GM19468 (cell line): ENCODE measurements around the gene MYLK4.

ENCODE experiments used
- ATAC-seq: cut with Tn5 transposase; IDR thresholded peaks from one replicate; pipeline ENCODE4 v1.9.1; 2021; ENCODE audit warnings: mild to moderate bottlenecking, moderate library complexity, moderate number of reproducible peaks; ENCODE audit not compliant: unreplicated experiment; ENCODE audit errors: extremely low read depth

MYLK4 gene

DNA sequence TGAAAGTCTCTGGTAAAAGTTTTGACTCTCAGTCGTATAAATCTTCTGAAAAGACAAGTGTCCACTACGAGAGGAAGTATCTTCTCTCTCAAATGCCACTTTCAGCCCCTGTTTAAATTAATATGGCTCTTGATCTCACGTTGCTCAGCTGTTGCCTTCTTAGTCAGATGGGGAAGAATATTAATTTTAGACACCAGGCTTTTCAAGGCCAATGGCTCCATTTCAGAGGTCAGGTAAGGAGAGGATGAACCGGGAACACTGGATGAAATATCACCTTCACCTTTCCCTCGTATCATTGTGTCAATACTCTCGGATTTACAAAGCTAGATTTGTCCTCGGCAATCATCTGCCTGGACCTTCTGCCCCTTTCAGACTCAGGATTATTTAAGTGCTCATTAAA is at the start of gene MYLK4:
MYLK4 (minus strand) TSS at position 91 of the 400 bp plus-strand sequence. CDS start 1,628 bp downstream, outside the sequence.
- no peak for ATAC-seq

DNA sequence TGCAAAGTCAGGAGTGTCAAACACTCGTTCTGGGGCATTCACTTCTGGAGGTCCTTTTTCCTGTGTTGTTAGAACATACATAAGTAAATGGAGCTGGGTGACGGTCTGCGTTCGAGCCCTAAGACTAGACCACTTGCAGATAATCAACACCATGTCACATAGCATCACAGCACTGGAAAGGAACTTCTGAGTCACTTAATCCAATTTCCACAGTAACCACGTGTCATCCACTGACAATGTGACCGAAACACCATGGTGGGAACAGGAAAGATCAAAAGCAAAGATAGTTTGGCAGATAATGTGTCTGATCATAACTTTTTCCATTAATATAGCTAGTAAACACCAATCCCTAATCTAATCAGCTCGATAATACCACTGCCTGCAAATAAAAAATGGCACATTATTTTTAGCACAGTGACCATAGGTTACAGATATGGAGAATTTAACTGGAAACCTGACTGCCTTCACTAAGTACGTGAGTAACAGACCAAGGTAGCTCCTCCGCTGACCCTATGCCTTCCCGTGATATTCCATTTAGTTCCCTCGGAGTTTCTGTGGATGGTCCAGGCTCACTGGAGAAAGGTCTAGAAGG is 49.3 kb upstream of the MYLK4 start:
- no peak for ATAC-seq

DNA sequence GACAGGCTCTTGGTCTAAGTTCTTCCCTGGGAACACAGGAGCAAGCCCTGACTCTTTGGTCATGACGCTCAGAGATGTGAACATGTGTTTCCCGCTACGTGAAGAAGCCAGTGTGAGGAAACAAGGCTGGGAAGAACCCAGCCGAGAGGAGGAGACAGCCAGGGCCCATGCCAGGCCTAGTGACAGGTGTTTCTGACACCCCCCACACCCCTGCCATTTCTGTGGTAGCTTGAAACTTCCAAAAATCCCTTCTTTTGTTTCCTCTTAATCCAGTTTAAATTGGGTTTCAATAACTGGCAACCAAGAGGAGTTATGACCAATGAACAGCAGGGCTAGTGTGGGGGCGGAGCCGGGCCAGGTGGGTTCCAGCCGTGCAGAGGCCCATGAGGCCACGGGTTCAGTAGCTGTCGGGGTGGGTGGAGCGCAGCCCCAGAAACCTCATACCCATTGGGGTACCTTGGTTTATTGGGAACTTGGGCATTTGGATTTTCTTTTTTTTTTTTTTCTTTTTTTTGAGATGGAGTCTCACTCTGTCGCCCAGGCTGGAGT is 47.9 kb upstream of the MYLK4 start:
- ATAC-seq = no peak

DNA sequence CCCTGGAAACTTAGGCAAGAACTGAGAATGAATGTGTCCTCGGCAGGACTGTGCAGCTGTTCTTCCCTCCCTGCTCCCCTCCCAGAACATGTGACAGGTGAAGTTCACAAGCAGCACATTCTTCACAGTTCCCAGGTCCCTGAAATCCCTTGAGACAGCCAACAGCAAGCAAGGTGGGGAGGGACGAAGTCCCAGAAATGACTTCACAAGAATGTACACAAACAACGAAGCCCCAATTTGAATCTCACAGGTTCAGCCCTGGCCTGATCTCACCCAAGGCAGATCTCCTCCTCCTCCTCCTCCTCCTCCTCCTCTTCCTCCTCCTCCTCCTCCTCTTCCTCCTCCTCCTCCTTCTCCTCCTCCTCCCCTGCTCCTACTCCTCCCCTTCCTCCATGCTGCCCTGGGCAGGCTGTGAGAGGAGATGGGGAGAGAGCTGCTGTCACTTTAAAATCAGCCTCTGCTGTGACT is 46.9 kb upstream of the MYLK4 start:
- no peak for ATAC-seq

DNA sequence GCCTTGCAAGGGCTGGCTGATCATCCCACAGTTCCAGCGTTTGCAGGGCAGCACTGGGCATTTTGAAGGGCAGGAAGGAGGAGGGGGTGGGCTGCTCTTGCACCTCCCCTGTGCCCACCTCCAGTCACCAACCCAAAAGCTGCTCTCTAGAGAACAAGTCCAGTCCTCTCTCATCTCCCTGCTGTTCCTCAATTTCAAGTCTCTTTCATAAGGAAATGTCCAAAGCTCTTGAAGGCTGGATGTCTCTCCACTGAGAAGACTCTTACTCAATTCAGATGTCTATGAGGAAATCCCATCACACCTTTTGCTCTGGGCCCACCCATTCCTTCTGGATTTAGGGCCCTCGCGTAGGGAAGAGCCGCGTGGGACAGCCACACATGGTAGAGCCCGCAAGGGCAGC is 46.1 kb upstream of the MYLK4 start:
- ATAC-seq = no peak

DNA sequence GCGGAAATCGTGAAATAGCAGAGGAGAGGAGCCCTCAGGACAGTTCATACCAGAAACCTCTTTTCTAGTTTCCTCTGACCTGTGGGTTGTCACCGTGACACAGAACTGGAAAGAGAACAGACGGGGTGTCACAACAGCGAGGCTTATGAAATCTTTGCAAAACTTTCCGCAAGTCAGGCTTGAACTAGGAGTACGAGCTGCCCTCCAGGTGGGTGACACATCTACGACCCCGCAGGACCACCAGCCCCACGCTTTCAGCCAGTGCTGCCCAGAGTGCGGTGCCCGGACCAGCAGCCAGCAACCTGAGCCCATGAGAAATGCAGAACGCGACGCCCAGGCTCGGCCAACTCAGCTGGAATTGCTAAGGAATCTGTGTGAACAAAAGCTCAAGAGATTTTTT is 45.2 kb upstream of the MYLK4 start:
- no peak for ATAC-seq

DNA sequence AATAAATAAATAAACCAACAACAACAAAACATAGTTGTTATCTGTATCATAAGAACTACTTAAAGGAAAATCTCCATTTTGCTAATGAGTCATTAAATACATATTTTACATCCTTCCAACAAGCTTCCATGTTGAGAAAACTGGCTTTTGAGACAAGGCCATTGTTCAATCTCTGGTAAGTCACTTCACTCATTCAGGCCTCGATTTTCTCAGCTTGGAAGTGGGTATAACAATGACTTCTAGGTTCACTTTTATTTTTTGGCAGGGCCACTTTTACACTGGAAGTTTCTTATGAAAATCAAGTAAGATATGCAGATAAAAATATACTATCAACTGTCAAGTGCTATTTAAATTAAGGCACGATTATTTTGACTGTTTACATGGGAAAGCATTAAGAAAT is 44.4 kb upstream of the MYLK4 start:
- no peak for ATAC-seq

DNA sequence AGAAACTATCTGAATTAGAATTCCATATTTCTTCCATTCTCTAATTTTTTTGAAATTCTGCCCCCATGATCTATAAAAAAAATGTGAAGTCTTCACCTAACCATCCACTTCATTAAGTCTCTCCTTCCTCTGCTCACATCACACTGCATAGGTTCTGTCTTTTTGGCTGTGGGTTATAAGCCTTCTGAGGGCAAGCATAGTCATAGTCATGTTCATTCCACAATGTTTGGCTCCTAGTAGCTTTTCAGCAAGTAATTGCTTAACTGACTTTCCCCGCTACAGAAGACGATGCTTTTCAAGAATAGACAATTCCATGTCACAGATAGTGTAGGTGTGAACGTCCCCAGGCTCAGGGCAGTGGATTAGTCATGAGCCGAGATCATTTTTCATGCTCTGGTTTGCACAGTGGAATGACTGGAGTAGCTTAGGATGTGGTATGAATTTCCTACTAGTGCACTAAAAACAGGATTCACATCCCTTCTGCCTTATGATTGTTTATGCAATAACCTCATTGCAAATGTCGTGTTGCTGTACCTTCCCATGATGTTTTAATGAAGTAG is 43.5 kb upstream of the MYLK4 start:
- ATAC-seq = no peak

DNA sequence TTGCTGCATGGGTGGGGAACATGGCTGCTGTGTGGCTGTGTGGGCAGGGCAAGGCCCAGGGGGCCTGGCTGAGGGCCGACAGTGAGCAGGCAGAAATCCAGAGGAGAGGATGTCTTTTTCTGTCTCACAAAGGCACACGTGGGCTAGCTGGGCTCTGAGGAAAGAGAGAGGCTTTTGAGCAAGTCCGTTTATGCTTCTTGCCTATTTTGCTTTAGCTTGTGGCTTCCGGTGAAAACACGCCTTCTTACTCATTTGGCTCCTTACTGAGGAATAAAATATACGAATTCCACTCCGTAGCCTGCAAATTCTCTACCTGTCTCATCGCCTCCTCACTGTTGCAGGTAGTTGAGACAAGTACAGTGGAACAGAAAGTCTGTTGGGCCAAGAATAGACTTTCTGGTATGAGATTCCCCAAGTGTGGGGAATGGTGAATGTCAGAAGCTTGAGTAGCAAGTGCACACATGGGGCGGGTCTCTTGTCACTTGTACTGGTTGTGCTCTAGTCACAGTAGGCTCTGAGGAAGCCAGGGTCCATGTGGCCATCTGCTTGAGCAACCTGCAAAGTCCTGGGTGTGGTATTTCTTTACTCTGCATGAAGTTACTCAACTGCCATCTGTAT is 42.9 kb upstream of the MYLK4 start:
- no peak for ATAC-seq

DNA sequence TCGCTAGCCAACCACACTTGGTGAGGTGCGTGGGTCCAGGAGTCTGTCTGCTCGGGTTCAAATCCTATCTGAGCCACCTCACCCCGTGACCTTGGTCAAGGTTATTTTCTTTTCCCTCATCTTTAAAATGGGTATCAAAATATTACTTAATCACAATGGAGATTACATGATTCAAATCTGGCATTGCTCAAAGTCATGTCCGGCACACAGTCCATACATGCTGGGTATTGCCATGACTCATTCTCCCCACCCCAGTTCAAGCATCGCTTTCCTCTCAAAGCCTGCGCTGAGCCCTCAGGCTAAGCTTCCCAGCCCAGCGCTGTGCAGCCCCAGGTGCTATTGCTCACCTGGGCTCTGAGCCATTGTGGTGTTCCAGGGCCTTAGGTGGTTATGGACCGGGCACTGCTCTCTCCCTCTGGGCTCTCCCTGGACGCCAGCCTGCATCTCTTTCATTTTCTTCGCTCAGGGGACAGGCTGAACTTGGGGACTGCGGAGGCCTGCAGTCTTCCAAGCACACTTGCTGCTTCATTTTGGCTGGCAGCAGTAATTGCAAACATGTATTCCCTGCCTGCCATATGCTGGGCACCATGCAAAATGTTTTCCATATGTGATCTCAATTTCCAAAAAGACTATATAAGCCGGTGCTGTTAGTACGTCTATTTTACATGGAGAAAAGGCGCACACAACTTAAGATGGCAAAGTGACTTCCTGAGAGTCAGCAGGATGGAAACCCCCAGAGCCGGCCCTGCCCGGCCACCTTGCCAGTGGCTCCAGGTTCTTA is 41.8 kb upstream of the MYLK4 start:
- ATAC-seq = no peak

DNA sequence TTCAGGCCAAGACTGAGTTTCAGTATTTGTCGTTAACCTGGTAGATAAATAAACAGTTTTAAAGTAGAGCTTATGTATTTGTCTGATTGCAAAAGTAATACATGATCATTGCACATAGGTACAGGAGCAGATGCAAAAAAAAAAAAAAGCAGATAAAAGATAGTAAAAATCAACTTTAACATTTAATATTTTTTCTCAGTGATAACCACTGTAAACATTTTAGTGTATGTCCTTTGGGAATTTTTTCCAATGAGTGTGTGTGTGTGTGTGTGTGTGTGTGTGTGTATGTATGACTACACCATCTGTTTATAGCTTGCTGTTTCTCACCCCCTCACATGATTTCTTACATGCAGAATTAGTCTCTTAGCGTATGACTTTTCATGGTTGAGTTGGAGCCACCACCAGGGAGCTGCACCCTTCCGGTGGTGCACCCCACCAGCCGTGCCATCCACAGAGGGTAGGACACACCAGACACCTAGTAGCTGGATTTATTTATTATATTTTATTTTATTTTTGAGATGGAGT is 40.8 kb upstream of the MYLK4 start:
- ATAC-seq = no peak

DNA sequence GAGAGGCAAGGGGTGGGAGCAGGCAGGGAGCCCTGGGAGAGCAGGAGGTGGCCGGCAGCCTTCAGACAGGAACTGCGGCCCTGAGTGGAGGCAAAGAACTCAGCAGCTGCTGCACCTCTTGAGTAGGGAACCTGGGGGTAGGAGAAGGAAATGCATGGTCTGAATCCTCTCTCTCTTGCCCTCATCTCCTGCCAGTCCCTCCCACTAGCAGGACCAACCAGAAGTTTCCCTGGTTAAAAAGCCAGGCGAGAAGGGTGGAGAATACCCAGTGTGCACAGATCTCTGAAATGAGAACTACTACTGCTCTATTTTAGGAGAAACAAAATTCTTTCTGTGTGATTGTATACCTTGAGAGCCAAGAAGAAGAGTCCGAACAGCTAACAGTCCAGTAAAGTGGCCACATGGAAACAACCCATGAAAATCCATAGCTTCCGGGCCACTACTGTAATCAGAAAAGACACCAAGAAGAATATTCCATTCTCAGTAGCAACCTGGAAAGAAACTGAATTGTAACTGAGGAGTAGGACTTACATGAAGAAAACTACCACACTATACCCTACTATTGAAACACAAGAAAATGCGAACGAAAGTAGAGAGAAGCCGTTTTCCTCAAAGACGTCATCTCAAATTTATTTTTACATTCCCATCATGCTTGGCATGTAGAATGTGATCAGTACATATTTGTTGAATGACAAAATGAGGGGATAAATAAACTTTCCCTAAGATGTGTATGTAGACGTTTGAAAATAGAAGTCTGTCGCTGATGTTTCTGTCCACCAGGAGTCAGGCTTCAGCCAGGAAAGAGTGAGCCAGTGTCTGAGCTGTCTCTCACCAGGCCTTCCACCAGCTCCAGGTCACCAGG is 40.1 kb upstream of the MYLK4 start:
- ATAC-seq = no peak

DNA sequence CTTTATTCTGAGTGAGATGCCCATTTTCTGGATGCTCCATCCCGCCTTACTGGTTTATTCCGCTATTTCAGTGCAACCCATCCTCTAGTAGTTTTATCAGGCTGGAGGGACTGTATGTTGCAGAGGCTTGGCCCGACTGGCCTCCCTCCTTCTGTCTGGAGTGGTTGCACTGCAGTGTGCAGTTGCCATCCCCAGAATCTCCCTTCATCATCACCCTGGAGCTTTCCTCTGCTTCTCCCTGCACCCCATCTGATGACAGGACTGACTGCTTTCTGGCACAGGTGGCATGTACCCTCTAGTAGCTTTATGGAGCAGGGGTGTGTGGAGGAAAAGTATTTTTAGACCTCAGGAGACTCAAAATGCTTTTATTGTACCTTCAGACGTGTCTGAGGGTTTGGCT is 35.5 kb upstream of the MYLK4 start:
- ATAC-seq = no peak

DNA sequence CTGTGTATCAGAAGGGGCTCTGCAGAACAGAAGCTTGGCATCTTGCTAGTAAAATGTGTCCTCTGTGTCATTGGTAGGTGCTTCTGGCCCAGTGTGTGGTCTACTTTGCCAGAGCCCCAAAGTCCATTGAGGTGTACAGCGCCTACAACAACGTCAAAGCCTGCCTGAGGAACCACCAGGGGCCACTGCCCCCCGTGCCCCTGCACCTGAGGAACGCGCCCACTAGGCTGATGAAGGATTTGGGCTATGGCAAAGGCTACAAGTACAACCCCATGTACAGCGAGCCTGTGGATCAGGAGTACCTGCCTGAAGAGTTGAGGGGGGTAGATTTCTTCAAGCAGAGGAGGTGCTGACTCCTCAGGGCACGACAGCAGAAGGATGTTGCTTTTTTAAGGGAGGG is 34.2 kb upstream of the MYLK4 start:
- ATAC-seq = no peak

DNA sequence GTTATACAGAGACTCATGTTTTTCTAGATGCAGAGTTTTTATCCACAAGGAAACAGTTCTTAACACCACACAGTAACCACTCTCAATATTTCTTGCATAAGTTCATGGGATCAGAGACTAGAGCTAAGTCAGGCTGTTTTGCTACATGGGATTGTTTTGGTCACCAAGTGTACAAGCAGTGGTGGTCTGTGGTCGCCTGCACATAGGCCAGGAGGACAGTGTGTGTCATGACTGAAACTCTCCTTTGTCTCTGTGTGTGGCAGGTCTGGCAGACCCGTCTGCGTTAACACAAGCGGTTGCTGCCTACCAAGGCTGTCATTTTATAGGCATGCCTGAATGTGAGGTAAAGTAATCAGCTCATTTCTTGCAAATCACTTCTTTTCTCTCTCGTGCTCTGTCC is 33.3 kb upstream of the MYLK4 start:
- no peak for ATAC-seq

DNA sequence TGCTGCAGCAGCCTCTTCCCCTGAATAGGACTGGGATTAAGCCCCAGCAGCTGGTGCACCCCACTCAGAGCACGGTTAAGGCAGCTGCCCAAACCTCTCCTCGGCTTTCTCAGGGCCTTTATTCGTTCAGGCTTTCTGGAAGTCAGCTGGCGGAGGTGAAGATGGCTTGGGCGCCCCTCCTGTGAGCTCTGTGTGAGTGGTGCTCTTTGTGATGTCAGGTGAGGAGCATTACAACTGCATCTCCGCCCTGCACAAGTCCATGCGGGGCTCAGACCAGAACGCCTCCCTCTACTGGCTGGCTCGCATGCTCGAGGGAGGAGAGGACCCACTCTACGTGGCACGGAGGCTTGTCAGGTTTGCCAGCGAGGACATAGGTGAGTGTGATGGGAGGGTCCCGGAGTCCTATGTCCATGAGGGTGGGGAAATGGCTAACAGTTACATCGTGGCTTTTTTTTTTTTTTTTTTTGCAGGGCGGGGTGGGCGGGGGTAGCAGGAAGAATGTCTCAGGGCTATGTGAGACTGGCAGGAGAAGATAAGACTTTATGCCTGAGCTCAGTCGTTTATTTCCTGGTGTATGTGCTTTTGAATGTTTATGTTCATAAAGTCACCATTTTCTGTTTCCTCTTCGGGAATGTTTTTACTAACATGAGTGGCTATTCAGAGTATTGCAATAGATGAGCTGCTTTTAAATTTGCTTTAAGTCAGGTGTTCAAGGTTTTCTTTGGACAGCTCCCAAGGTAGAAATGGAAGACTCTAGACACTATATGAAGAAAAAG is 32.7 kb upstream of the MYLK4 start:
- ATAC-seq = no peak

DNA sequence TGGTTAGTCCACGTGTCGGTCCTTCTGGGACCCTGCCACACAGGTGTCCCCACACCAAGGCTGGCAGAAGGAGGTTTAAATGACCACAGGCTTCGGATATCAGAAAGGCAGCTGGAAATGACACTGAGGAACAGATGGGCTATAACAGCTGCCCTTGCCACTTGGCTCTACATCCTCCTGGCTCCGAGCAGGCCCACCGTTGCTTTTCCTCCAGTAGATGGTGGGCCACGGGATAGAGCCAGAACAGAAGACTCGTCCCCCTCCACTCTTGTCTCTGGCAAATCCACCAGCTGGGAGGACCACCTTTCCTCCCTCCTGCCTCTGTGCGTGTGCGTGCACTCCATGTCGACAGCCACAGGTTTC is 32.1 kb upstream of the MYLK4 start:
- ATAC-seq = no peak

DNA sequence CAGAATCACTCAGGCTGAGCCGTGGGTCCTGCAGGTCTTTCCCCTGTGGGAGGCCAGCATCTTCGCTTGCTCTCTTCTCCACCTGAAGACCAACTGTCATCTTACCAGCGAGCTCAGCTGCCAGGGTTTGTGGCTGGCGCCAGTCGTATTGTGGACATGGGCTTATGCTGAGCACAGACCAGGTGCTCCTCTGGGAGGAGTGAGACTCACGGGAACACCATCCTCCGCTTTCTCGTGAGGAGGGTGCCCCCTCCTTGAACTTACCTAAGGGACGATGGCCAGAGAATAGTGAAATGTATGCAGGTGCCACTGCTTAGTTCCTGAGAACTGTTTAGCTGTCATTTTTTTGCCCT is 31.6 kb upstream of the MYLK4 start:
- ATAC-seq = no peak

DNA sequence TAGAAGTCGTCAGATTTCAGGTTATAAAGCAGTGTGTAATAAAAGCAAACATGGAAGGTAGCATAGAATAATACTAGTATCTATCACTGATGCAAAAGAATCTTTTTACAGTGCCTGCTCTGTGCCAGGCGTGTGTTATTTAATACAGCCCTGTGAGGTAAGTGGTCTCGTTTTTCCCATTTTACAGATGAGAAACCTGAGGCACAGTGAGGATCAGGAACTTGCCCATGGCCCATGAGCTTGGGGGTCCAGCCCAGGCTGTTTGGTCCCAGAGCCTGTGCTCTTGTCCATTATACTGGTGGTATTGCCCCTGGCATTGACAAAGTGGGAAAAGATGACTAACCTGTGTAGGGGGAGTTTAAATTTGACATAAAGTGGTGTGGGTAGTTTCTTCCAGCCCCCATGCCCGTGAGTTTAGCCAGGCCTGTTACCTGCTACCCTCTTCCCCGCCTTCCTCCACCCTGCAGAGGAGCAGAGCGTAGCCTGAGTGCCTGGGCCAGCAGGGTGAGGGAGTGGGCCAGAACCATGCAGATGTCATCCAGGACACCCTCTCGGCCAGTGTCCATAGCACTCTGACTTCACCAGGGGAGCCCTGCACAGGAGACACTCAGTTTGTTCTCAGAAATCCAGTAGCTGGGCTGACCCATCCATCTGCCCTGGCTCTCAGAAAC is 31.1 kb upstream of the MYLK4 start:
- no peak for ATAC-seq
